GM23338 (cell line): ENCODE results near the gene TMEM119. TPM values are rescaled to one million over a fixed set of nuclear protein-coding genes. Genes with fewer than 3 reads are reported as not detected.

Experiments
- ATAC-seq: fragments of 200-7000 bp; cut with Tn5 transposase; 3 replicates; pipeline ENCODE4 v1.9.1; 2020
- DNase-seq: peaks from one replicate; pipeline ENCODE4 v3.0.0-alpha.2; 2015; ENCODE audit warnings: low spot score
- H2AFZ ChIP-seq: fragments of 200-600 bp; sonication (generic); 2 replicates; pipeline ENCODE4 v1.8.0; 2016; ENCODE audit warnings: antibody characterized with exemption, mild to moderate bottlenecking, moderate library complexity
- H3F3A ChIP-seq: fragments of 200-600 bp; sonication (generic); replicated peaks from 2 replicates; pipeline ENCODE4 v1.8.0; 2017; ENCODE audit warnings: antibody characterized with exemption, mixed run types, low read depth
- H3K27ac ChIP-seq: fragments of 200-600 bp; sonication (generic); 2 replicates; pipeline ENCODE4 v1.6.1; 2016; ENCODE audit warnings: low read depth
- H3K27me3 ChIP-seq: fragments of 200-600 bp; sonication (generic); 2 replicates; pipeline ENCODE4 v1.8.0; 2016; ENCODE audit warnings: mild to moderate bottlenecking, mixed run types, moderate library complexity; ENCODE audit not compliant: insufficient read depth
- H3K36me3 ChIP-seq: fragments of 200-600 bp; sonication (generic); 2 replicates; pipeline ENCODE4 v1.8.0; 2016; ENCODE audit warnings: mild to moderate bottlenecking; ENCODE audit not compliant: insufficient read depth
- H3K4me1 ChIP-seq: fragments of 200-600 bp; sonication (generic); 2 replicates; pipeline ENCODE4 v1.8.0; 2016; ENCODE audit warnings: mild to moderate bottlenecking, moderate library complexity; ENCODE audit not compliant: insufficient read depth
- H3K4me2 ChIP-seq: fragments of 200-600 bp; sonication (generic); 2 replicates; pipeline ENCODE4 v1.7.1; 2017; ENCODE audit warnings: mixed run types
- H3K4me3 ChIP-seq: fragments of 200-600 bp; sonication (generic); 2 replicates; pipeline ENCODE4 v1.6.1; 2016; ENCODE audit warnings: mixed run types
- H3K79me2 ChIP-seq: fragments of 200-600 bp; sonication (generic); replicated peaks from 2 replicates; pipeline ENCODE4 v1.8.0; 2017; ENCODE audit warnings: mild to moderate bottlenecking; ENCODE audit not compliant: insufficient read depth
- H3K9me2 ChIP-seq: fragments of 200-600 bp; sonication (generic); 2 replicates; pipeline ENCODE4 v1.8.0; 2017; ENCODE audit not compliant: insufficient read depth
- H4K20me1 ChIP-seq: fragments of 200-600 bp; sonication (generic); replicated peaks from 2 replicates; pipeline ENCODE4 v1.8.0; 2017; ENCODE audit warnings: mild to moderate bottlenecking; ENCODE audit not compliant: insufficient read depth
- H3K27ac Mint-ChIP-seq: 2 replicates; pipeline ENCODE4 v1.8.0; 2020; ENCODE audit warnings: inconsistent platforms, mild to moderate bottlenecking, moderate library complexity, mixed read lengths
- H3K27me3 Mint-ChIP-seq: 3 replicates; pipeline ENCODE4 v1.8.0; 2022; ENCODE audit warnings: low read depth, mild to moderate bottlenecking, moderate library complexity, mixed read lengths, inconsistent platforms; ENCODE audit not compliant: insufficient read depth, poor library complexity
- H3K36me3 Mint-ChIP-seq: 3 replicates; pipeline ENCODE4 v1.8.0; 2021; ENCODE audit warnings: low read depth, mild to moderate bottlenecking, inconsistent platforms, moderate library complexity, mixed read lengths
- H3K4me1 Mint-ChIP-seq: 3 replicates; pipeline ENCODE4 v1.8.0; 2020; ENCODE audit warnings: mild to moderate bottlenecking, inconsistent platforms, mixed read lengths
- H3K4me3 Mint-ChIP-seq: 3 replicates; pipeline ENCODE4 v1.8.0; 2021; ENCODE audit warnings: moderate library complexity, mild to moderate bottlenecking, inconsistent platforms, mixed read lengths
- H3K9me3 Mint-ChIP-seq: 3 replicates; pipeline ENCODE4 v1.8.0; 2020; ENCODE audit warnings: moderate library complexity, mild to moderate bottlenecking, inconsistent platforms, mixed read lengths
- CREB1 ChIP-seq: fragments of 250-450 bp; sonication (Bioruptor Pico); IDR thresholded peaks from 2 replicates; pipeline ENCODE4 v1.5.0; 2020; ENCODE audit warnings: low read depth, mild to moderate bottlenecking, moderate library complexity
- CTCF ChIP-seq, 2 experiments: fragments of 200-600 bp in 1 of 2; sonication (generic) in 1 of 2; conservative IDR thresholded peaks; 2 replicates each; pipeline versions ENCODE4 v1.5.1 to v1.6.1; 2016 to 2017; ENCODE audit warnings: antibody characterized with exemption in 2 of 2, low read depth in 2 of 2, mild to moderate bottlenecking in 2 of 2, moderate library complexity in 1 of 2
- ETS1 ChIP-seq: IDR thresholded peaks from 2 replicates; pipeline ENCODE4 v1.6.1; 2016; ENCODE audit warnings: antibody characterized with exemption
- EZH2 ChIP-seq: fragments of 200-600 bp; sonication (generic); IDR thresholded peaks from one replicate; pipeline ENCODE4 v1.8.0; 2017; ENCODE audit warnings: antibody characterized with exemption, mild to moderate bottlenecking, low read depth; ENCODE audit not compliant: unreplicated experiment
- EZH2phosphoT487 ChIP-seq: fragments of 200-600 bp; sonication (generic); IDR thresholded peaks from one replicate; pipeline ENCODE4 v1.8.1; 2018; ENCODE audit warnings: antibody characterized with exemption; ENCODE audit not compliant: unreplicated experiment
- JUNB ChIP-seq: IDR thresholded peaks from one replicate; pipeline ENCODE4 v1.6.1; 2016; ENCODE audit warnings: antibody characterized with exemption; ENCODE audit not compliant: unreplicated experiment
- NANOG ChIP-seq: IDR thresholded peaks from 2 replicates; pipeline ENCODE4 v1.6.1; 2016; ENCODE audit warnings: antibody characterized with exemption, borderline replicate concordance
- POLR2AphosphoS5 ChIP-seq: IDR thresholded peaks from 2 replicates; pipeline ENCODE4 v1.6.1; 2016; ENCODE audit warnings: antibody characterized with exemption, low read depth
- STAT1 ChIP-seq: IDR thresholded peaks from one replicate; pipeline ENCODE4 v1.6.1; 2016; ENCODE audit warnings: antibody characterized with exemption; ENCODE audit not compliant: unreplicated experiment
- ZNF114 ChIP-seq: fragments of 250-450 bp; sonication (Bioruptor Pico); IDR thresholded peaks from 2 replicates; pipeline ENCODE4 v1.5.0; 2020; ENCODE audit warnings: mild to moderate bottlenecking, moderate library complexity
- ZNF331 ChIP-seq: fragments of 250-450 bp; sonication (Bioruptor Pico); IDR thresholded peaks from 2 replicates; pipeline ENCODE4 v1.5.0; 2020; ENCODE audit warnings: low read depth, mild to moderate bottlenecking, moderate library complexity
- polyA plus RNA-seq: library from polyadenylated mRNA; unstranded; fragments of >200 nt; fragmentation: Nextera tagmentation; extraction: Ambion mirVana; gene quantifications from 2 replicates; pipeline ENCODE4 v1.2.1, GENCODE V29; 2016
- total RNA-seq: library from RNA; depleted of rRNA; stranded (reverse); fragments of >200 nt; shearing (Covaris generic); gene quantifications from 2 replicates; pipeline ENCODE4 v1.2.3, GENCODE V29; 2014
- TF ChIP-seq, protein P1 (sequence below): IDR thresholded peaks from one replicate; pipeline ENCODE4 v1.6.1; 2018; ENCODE audit warnings: antibody characterized with exemption; ENCODE audit not compliant: unreplicated experiment
- TF ChIP-seq, protein P2 (sequence below): fragments of 250-450 bp; sonication (Bioruptor Pico); IDR thresholded peaks from 2 replicates; pipeline ENCODE4 v1.5.0; 2020; ENCODE audit warnings: mild to moderate bottlenecking, moderate library complexity

Gene TMEM119
- total and polyA plus RNA-seq, 2 experiments from 2014 or later = 0.06 to 0.07 TPM

DNA sequence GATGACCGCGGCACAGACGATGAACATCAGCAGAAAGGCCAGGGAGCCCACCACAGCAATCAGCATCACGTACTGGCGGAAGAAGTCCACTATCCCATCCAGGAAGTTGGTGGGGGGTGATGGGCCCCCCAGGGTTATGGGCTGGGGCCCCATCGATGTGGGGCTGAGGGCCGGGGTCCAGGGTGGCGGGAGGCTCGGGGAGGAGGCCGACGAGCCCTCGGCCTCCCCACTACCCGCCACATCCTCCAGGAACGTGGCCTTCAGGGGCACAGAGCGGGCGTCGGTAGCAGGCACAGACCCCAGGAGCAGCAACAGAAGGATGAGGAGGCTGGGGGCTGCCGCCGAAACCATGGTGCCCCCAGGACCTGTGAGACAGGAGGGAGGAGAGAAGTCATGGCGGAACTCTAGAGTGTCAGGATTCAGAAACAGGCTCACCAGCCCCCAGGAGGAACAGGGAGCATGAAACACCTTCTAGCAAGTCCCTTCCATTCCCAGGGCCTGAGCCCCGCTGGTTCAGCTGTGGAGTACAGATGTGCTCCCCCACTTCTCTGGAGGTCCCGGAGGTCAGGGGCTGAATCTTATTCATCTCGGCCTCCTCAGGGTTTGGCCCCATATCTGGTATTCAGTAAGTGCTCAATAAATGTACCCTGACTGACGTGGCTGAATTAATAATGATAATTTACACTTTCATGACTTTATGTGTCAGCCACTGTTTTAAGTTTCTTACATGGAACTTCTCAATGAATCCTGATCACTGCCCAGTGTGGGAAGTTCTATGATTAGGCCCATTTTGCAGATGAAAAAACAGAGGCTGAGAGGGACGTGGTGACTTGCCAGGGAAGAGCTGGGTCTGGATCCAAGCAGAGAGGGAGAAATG lies 5.6 kb downstream of the TMEM119 start:
- no peak for TF ChIP-seq POLR2AphosphoS5
- TF ChIP-seq CTCF (conservative IDR thresholded peaks at IDR 0.05; ENCODE audit: low read depth in 2 of 2) = no peak
- TF ChIP-seq STAT1 = no peak
- no peak for TF ChIP-seq EZH2phosphoT487
- TF ChIP-seq, protein P1, sequence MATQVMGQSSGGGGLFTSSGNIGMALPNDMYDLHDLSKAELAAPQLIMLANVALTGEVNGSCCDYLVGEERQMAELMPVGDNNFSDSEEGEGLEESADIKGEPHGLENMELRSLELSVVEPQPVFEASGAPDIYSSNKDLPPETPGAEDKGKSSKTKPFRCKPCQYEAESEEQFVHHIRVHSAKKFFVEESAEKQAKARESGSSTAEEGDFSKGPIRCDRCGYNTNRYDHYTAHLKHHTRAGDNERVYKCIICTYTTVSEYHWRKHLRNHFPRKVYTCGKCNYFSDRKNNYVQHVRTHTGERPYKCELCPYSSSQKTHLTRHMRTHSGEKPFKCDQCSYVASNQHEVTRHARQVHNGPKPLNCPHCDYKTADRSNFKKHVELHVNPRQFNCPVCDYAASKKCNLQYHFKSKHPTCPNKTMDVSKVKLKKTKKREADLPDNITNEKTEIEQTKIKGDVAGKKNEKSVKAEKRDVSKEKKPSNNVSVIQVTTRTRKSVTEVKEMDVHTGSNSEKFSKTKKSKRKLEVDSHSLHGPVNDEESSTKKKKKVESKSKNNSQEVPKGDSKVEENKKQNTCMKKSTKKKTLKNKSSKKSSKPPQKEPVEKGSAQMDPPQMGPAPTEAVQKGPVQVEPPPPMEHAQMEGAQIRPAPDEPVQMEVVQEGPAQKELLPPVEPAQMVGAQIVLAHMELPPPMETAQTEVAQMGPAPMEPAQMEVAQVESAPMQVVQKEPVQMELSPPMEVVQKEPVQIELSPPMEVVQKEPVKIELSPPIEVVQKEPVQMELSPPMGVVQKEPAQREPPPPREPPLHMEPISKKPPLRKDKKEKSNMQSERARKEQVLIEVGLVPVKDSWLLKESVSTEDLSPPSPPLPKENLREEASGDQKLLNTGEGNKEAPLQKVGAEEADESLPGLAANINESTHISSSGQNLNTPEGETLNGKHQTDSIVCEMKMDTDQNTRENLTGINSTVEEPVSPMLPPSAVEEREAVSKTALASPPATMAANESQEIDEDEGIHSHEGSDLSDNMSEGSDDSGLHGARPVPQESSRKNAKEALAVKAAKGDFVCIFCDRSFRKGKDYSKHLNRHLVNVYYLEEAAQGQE = no peak
- TF ChIP-seq JUNB = no peak
- TF ChIP-seq ETS1 = no peak
- TF ChIP-seq EZH2 = no peak
- TF ChIP-seq ZNF114 (CRISPR knock-in tag) = no peak
- TF ChIP-seq, protein P2, sequence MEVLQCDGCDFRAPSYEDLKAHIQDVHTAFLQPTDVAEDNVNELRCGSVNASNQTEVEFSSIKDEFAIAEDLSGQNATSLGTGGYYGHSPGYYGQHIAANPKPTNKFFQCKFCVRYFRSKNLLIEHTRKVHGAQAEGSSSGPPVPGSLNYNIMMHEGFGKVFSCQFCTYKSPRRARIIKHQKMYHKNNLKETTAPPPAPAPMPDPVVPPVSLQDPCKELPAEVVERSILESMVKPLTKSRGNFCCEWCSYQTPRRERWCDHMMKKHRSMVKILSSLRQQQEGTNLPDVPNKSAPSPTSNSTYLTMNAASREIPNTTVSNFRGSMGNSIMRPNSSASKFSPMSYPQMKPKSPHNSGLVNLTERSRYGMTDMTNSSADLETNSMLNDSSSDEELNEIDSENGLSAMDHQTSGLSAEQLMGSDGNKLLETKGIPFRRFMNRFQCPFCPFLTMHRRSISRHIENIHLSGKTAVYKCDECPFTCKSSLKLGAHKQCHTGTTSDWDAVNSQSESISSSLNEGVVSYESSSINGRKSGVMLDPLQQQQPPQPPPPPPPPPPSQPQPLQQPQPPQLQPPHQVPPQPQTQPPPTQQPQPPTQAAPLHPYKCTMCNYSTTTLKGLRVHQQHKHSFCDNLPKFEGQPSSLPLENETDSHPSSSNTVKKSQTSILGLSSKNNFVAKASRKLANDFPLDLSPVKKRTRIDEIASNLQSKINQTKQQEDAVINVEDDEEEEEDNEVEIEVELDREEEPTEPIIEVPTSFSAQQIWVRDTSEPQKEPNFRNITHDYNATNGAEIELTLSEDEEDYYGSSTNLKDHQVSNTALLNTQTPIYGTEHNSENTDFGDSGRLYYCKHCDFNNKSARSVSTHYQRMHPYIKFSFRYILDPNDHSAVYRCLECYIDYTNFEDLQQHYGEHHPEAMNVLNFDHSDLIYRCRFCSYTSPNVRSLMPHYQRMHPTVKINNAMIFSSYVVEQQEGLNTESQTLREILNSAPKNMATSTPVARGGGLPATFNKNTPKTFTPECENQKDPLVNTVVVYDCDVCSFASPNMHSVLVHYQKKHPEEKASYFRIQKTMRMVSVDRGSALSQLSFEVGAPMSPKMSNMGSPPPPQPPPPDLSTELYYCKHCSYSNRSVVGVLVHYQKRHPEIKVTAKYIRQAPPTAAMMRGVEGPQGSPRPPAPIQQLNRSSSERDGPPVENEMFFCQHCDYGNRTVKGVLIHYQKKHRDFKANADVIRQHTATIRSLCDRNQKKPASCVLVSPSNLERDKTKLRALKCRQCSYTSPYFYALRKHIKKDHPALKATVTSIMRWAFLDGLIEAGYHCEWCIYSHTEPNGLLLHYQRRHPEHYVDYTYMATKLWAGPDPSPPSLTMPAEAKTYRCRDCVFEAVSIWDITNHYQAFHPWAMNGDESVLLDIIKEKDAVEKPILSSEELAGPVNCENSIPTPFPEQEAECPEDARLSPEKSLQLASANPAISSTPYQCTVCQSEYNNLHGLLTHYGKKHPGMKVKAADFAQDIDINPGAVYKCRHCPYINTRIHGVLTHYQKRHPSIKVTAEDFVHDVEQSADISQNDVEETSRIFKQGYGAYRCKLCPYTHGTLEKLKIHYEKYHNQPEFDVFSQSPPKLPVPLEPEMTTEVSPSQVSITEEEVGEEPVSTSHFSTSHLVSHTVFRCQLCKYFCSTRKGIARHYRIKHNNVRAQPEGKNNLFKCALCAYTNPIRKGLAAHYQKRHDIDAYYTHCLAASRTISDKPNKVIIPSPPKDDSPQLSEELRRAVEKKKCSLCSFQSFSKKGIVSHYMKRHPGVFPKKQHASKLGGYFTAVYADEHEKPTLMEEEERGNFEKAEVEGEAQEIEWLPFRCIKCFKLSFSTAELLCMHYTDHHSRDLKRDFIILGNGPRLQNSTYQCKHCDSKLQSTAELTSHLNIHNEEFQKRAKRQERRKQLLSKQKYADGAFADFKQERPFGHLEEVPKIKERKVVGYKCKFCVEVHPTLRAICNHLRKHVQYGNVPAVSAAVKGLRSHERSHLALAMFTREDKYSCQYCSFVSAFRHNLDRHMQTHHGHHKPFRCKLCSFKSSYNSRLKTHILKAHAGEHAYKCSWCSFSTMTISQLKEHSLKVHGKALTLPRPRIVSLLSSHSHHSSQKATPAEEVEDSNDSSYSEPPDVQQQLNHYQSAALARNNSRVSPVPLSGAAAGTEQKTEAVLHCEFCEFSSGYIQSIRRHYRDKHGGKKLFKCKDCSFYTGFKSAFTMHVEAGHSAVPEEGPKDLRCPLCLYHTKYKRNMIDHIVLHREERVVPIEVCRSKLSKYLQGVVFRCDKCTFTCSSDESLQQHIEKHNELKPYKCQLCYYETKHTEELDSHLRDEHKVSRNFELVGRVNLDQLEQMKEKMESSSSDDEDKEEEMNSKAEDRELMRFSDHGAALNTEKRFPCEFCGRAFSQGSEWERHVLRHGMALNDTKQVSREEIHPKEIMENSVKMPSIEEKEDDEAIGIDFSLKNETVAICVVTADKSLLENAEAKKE (CRISPR knock-in tag) = no peak
- no peak for TF ChIP-seq CREB1 (CRISPR knock-in tag)
- TF ChIP-seq ZNF331 = no peak
- no peak for TF ChIP-seq NANOG
- peaks cover 22% of the 10 kb centered on the region for H3K4me1 Mint-ChIP-seq
- Histone ChIP-seq H3K79me2 (no peaks in the 10 kb centered on the region), H3K4me1 (no peaks in the 10 kb centered on the region; the same call in 1 of the 2 replicates), H3K27ac (no peak overlapping the region), H3K4me2 (no peak overlapping the region), H3F3A (no peaks in the 10 kb centered on the region), H3K9me2 (no peaks in the 10 kb centered on the region), H4K20me1 (no peaks in the 10 kb centered on the region), H2AFZ (no peak overlapping the region), H3K27me3 (no peaks in the 10 kb centered on the region), H3K4me3 (no peak overlapping the region), H3K36me3 (no peaks in the 10 kb centered on the region)
- H3K27ac Mint-ChIP-seq = no peak overlapping the region
- peaks cover 6% of the 10 kb centered on the region for H3K27me3 Mint-ChIP-seq
- H3K36me3 Mint-ChIP-seq = no peaks in the 10 kb centered on the region
- no peaks in the 10 kb centered on the region for H3K9me3 Mint-ChIP-seq
- H3K4me3 Mint-ChIP-seq = no peak overlapping the region
- DNase-seq = no peak
- ATAC-seq = no peak
